ENCODE measurements around the gene MAPKAP1.

GRCh38 chr9:125428902-125429467, 278.0 kb downstream of the MAPKAP1 start:
- no peak for TF ChIP-seq CTCF (IDR thresholded peaks at IDR 0.05)
- no peak for TF ChIP-seq POLR2A (IDR thresholded peaks at IDR 0.05)
